Measurements from ENCODE around the gene GATB. TPM values are rescaled to one million over a fixed set of nuclear protein-coding genes. Genes with fewer than 3 reads are reported as not detected.
A peak's percentile ranks its signal among the peaks of the same experiment; 100 is the strongest.

The GATB gene
- total and polyA plus RNA-seq, 2 experiments from 2014 or later: 17.7 to 18.9 TPM

DNA sequence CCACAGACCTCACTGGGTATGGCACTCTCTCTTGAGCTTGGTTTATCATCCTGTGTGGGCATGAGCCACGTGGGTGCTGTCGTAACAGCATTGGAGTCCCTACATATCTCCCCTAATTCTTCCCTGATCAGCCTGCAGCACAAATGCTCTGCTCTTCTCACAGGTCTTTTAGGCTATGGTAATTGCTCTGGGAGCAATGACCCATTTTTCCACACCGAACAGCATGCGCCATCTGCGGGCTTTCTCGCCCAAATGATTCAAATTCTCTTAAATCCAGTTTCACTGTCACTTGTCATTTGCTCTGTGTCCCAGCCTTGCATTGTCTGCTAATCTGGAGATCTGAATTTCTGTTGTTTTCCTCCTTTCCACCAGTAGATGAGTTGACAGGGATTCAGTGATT, 48.9 kb upstream of the GATB start:
- peaks cover 7% of the 10 kb centered on the region; the same call in 1 of the 2 replicates for H3K9me2 ChIP-seq (ENCODE audit: insufficient read depth)
- 0 out of 2 replicates have a peak, but pooled peaks cover 6% of the 10 kb centered on the region for H3F3A ChIP-seq (replicated peaks; ENCODE audit: low read depth)
- Mint-ChIP-seq H3K4me3 (no peak overlapping the region; the same call in 2 of the 3 replicates), H3K4me1 (peaks cover 42% of the 10 kb centered on the region), H3K27me3 (ENCODE audit: insufficient read depth, low read depth, poor library complexity) (peaks cover 6% of the 10 kb centered on the region), H3K27ac (no peak overlapping the region; the same call in 1 of the 2 replicates), H3K9me3 (peaks cover 18% of the 10 kb centered on the region), H3K36me3 (ENCODE audit: low read depth) (peaks cover 20% of the 10 kb centered on the region)
- no peak overlapping the region for H3K4me3 ChIP-seq
- DNase-seq (ENCODE audit: low spot score): no peak
- H3K4me2 ChIP-seq: no peak overlapping the region
- no peaks in the 10 kb centered on the region for H4K20me1 ChIP-seq (replicated peaks; ENCODE audit: insufficient read depth)
- no peak for TF ChIP-seq ZNF462 (CRISPR knock-in tag; IDR thresholded peaks at IDR 0.05)
- TF ChIP-seq, protein P1, sequence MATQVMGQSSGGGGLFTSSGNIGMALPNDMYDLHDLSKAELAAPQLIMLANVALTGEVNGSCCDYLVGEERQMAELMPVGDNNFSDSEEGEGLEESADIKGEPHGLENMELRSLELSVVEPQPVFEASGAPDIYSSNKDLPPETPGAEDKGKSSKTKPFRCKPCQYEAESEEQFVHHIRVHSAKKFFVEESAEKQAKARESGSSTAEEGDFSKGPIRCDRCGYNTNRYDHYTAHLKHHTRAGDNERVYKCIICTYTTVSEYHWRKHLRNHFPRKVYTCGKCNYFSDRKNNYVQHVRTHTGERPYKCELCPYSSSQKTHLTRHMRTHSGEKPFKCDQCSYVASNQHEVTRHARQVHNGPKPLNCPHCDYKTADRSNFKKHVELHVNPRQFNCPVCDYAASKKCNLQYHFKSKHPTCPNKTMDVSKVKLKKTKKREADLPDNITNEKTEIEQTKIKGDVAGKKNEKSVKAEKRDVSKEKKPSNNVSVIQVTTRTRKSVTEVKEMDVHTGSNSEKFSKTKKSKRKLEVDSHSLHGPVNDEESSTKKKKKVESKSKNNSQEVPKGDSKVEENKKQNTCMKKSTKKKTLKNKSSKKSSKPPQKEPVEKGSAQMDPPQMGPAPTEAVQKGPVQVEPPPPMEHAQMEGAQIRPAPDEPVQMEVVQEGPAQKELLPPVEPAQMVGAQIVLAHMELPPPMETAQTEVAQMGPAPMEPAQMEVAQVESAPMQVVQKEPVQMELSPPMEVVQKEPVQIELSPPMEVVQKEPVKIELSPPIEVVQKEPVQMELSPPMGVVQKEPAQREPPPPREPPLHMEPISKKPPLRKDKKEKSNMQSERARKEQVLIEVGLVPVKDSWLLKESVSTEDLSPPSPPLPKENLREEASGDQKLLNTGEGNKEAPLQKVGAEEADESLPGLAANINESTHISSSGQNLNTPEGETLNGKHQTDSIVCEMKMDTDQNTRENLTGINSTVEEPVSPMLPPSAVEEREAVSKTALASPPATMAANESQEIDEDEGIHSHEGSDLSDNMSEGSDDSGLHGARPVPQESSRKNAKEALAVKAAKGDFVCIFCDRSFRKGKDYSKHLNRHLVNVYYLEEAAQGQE (IDR thresholded peaks at IDR 0.05; ENCODE audit: unreplicated experiment): no peak
- no peak for TF ChIP-seq ZNF114 (CRISPR knock-in tag; IDR thresholded peaks at IDR 0.05)
- TF ChIP-seq JUNB (IDR thresholded peaks at IDR 0.05; ENCODE audit: unreplicated experiment): no peak
- no peak for TF ChIP-seq ZNF331 (CRISPR knock-in tag; IDR thresholded peaks at IDR 0.05; ENCODE audit: low read depth)
- no peak for TF ChIP-seq EZH2 (IDR thresholded peaks at IDR 0.05; ENCODE audit: low read depth, unreplicated experiment)
- no peak for TF ChIP-seq STAT1 (IDR thresholded peaks at IDR 0.05; ENCODE audit: unreplicated experiment)
- TF ChIP-seq, protein P2, sequence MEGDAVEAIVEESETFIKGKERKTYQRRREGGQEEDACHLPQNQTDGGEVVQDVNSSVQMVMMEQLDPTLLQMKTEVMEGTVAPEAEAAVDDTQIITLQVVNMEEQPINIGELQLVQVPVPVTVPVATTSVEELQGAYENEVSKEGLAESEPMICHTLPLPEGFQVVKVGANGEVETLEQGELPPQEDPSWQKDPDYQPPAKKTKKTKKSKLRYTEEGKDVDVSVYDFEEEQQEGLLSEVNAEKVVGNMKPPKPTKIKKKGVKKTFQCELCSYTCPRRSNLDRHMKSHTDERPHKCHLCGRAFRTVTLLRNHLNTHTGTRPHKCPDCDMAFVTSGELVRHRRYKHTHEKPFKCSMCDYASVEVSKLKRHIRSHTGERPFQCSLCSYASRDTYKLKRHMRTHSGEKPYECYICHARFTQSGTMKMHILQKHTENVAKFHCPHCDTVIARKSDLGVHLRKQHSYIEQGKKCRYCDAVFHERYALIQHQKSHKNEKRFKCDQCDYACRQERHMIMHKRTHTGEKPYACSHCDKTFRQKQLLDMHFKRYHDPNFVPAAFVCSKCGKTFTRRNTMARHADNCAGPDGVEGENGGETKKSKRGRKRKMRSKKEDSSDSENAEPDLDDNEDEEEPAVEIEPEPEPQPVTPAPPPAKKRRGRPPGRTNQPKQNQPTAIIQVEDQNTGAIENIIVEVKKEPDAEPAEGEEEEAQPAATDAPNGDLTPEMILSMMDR (conservative IDR thresholded peaks at IDR 0.05; ENCODE audit: low read depth in 2 of 2): no peak
- TF ChIP-seq NANOG (IDR thresholded peaks at IDR 0.05; ENCODE audit: borderline replicate concordance): no peak
- TF ChIP-seq POLR2AphosphoS5 (IDR thresholded peaks at IDR 0.05; ENCODE audit: low read depth): no peak
- TF ChIP-seq EZH2phosphoT487 (IDR thresholded peaks at IDR 0.05; ENCODE audit: unreplicated experiment): no peak
- no peak for TF ChIP-seq ETS1 (IDR thresholded peaks at IDR 0.05)
- no peak for TF ChIP-seq CREB1 (CRISPR knock-in tag; IDR thresholded peaks at IDR 0.05; ENCODE audit: low read depth)
- no peaks in the 10 kb centered on the region for H3K79me2 ChIP-seq (replicated peaks; ENCODE audit: insufficient read depth)
- H3K27ac ChIP-seq (ENCODE audit: low read depth): 0 out of 2 replicates have a peak overlapping the region, but pooled peaks have one; percentile 72
- peaks cover 34% of the 10 kb centered on the region for H3K4me1 ChIP-seq (ENCODE audit: insufficient read depth)
- no peaks in the 10 kb centered on the region for H3K36me3 ChIP-seq (ENCODE audit: insufficient read depth)
- no peak for ATAC-seq
- H2AFZ ChIP-seq: peak overlapping the region; percentile 40; the same call in 1 of the 2 replicates
- H3K27me3 ChIP-seq (ENCODE audit: insufficient read depth): no peaks in the 10 kb centered on the region
